ENCODE data around the gene SLX9.

GRCh38 chr21:44934797-44935532 lies 4.9 kb upstream of the SLX9 start:
- no peak for TF ChIP-seq POLR2A (IDR thresholded peaks at IDR 0.05)
- TF ChIP-seq CTCF (IDR thresholded peaks at IDR 0.05 in 8 of 11, conservative IDR thresholded peaks at IDR 0.05 in 3 of 11), result no peak
- TF ChIP-seq POLR2AphosphoS5 (IDR thresholded peaks at IDR 0.05), result no peak
